Mesenchymal stem cell (in vitro differentiated cells and primary cell): Measurements from ENCODE around the gene RPH3AL.
"Not testable (repeated sequence)": the region's sequence is repeated elsewhere in the genome, so short reads cannot be mapped to it uniquely, and the experiment has no call there.

Experiments used
- DNase-seq: peaks from one replicate; pipeline ENCODE4 v3.0.0-alpha.2; 2013
- H2AFZ ChIP-seq: one replicate; pipeline ENCODE4 v1.6.1; 2013; ENCODE audit warnings: low read depth, mild to moderate bottlenecking, control low read depth, inconsistent platforms, low read length, moderate library complexity
- H2AK5ac ChIP-seq: 2 replicates; pipeline ENCODE4 v1.6.1; 2013; ENCODE audit warnings: low read length, moderate library complexity, mild to moderate bottlenecking, inconsistent platforms; ENCODE audit not compliant: severe bottlenecking
- H2BK120ac ChIP-seq: one replicate; pipeline ENCODE4 v1.6.1; 2013; ENCODE audit warnings: low read depth, mild to moderate bottlenecking, inconsistent platforms, low read length, moderate library complexity
- H2BK12ac ChIP-seq, 2 experiments: one replicate each; pipeline ENCODE4 v1.6.1; 2013; ENCODE audit warnings: inconsistent platforms in 2 of 2, low read length in 2 of 2, mild to moderate bottlenecking in 2 of 2, moderate library complexity in 2 of 2, control low read depth in 1 of 2
- H2BK15ac ChIP-seq: one replicate; pipeline ENCODE4 v1.6.1; 2013; ENCODE audit warnings: mild to moderate bottlenecking, low read depth, inconsistent platforms; ENCODE audit not compliant: poor library complexity, severe bottlenecking
- H2BK5ac ChIP-seq: 2 replicates; pipeline ENCODE4 v1.6.1; 2013; ENCODE audit warnings: low read depth, mild to moderate bottlenecking, low read length, control low read depth, inconsistent platforms; ENCODE audit not compliant: poor library complexity, severe bottlenecking
- H3K14ac ChIP-seq, 2 experiments: one replicate each; pipeline ENCODE4 v1.6.1; 2013; ENCODE audit warnings: inconsistent platforms in 2 of 2, low read length in 2 of 2, control low read depth in 1 of 2, mild to moderate bottlenecking in 1 of 2, moderate library complexity in 1 of 2
- H3K18ac ChIP-seq, 2 experiments: one replicate each; pipeline ENCODE4 v1.6.1; 2013; ENCODE audit warnings: inconsistent platforms in 2 of 2, low read length in 2 of 2, control low read depth in 1 of 2, low read depth in 1 of 2, mild to moderate bottlenecking in 1 of 2
- H3K23ac ChIP-seq, 2 experiments: one replicate each; pipeline ENCODE4 v1.6.1; 2013; ENCODE audit warnings: inconsistent platforms in 2 of 2, low read length in 2 of 2, mild to moderate bottlenecking in 2 of 2, moderate library complexity in 2 of 2, control low read depth in 1 of 2
- H3K27ac ChIP-seq: 2 replicates; pipeline ENCODE4 v1.5.1; 2013; ENCODE audit warnings: mild to moderate bottlenecking, moderate library complexity, low read length, control low read depth, inconsistent platforms; ENCODE audit not compliant: poor library complexity, severe bottlenecking
- H3K27me3 ChIP-seq, 2 experiments: 2 replicates each; pipeline versions ENCODE4 v1.6.1 to v1.7.0; 2013; ENCODE audit warnings: low read length in 2 of 2, mild to moderate bottlenecking in 2 of 2, moderate library complexity in 2 of 2, control low read depth in 1 of 2, inconsistent platforms in 1 of 2; ENCODE audit not compliant: control insufficient read depth in 1 of 2, insufficient read depth in 1 of 2
- H3K36me3 ChIP-seq, 2 experiments: 2 replicates each; pipeline versions ENCODE4 v1.6.1 to v1.7.0; 2013; ENCODE audit warnings: low read length in 2 of 2, control low read depth in 1 of 2, inconsistent platforms in 1 of 2, low read depth in 1 of 2, mild to moderate bottlenecking in 1 of 2; ENCODE audit not compliant: insufficient read depth in 2 of 2, control insufficient read depth in 1 of 2
- H3K4ac ChIP-seq, 2 experiments: one replicate each; pipeline ENCODE4 v1.6.1; 2013; ENCODE audit warnings: inconsistent platforms in 2 of 2, low read length in 2 of 2, mild to moderate bottlenecking in 2 of 2, moderate library complexity in 2 of 2, control low read depth in 1 of 2, low read depth in 1 of 2
- H3K4me1 ChIP-seq: 2 replicates; pipeline ENCODE4 v1.6.1; 2013; ENCODE audit warnings: low read depth, low read length, control low read depth; ENCODE audit not compliant: control insufficient read depth, insufficient read depth
- H3K4me2 ChIP-seq: 2 replicates; pipeline ENCODE4 v1.6.1; 2013; ENCODE audit warnings: low read length, mild to moderate bottlenecking, inconsistent platforms; ENCODE audit not compliant: poor library complexity, severe bottlenecking
- H3K4me3 ChIP-seq, 2 experiments: 2 replicates each; pipeline versions ENCODE4 v1.5.1 to v1.7.0; 2013; ENCODE audit warnings: low read length in 2 of 2, mild to moderate bottlenecking in 2 of 2, control low read depth in 1 of 2, low read depth in 1 of 2; ENCODE audit not compliant: insufficient read depth in 1 of 2
- H3K79me1 ChIP-seq: replicated peaks from 2 replicates; pipeline ENCODE4 v1.6.1; 2013; ENCODE audit warnings: mild to moderate bottlenecking, control low read depth, low read length, inconsistent platforms; ENCODE audit not compliant: poor library complexity, severe bottlenecking
- H3K9ac ChIP-seq: 2 replicates; pipeline ENCODE4 v1.7.0; 2013; ENCODE audit warnings: mild to moderate bottlenecking, low read length, moderate library complexity
- H3K9me3 ChIP-seq: 2 replicates; pipeline ENCODE4 v1.7.0; 2013; ENCODE audit warnings: mild to moderate bottlenecking, low read length; ENCODE audit not compliant: control insufficient read depth
- H4K8ac ChIP-seq: one replicate; pipeline ENCODE4 v1.6.1; 2013; ENCODE audit warnings: inconsistent platforms, mild to moderate bottlenecking, low read length, moderate library complexity
- H4K91ac ChIP-seq: one replicate; pipeline ENCODE4 v1.6.1; 2013; ENCODE audit warnings: mild to moderate bottlenecking, low read length, inconsistent platforms
- WGBS: methylation state at CpG from one replicate; pipeline ENCODE4 v1.1.7; 2013; ENCODE audit warnings: mixed read lengths; 5-methylcytosine and 5-hydroxymethylcytosine counted together

The RPH3AL gene

GRCh38 chr17:171871-172270 lies 180.7 kb downstream of the RPH3AL start:
- H3K4me1 ChIP-seq, result peaks cover 2% of the 10 kb centered on the region
- no peak overlapping the region for H2BK5ac ChIP-seq
- no peak for DNase-seq
- H3K18ac ChIP-seq, result no peak overlapping the region
- no peak overlapping the region for H2AFZ ChIP-seq
- H3K4me2 ChIP-seq, result no peak overlapping the region
- H3K9ac ChIP-seq, result no peak overlapping the region
- H3K79me1 ChIP-seq, result no peaks in the 10 kb centered on the region
- H2BK12ac ChIP-seq, result no peak overlapping the region
- H3K27ac ChIP-seq, result no peak overlapping the region
- no peak overlapping the region for H3K14ac ChIP-seq
- 87% methylated on average over 12 of the region's 13 CpGs for WGBS
- H4K91ac ChIP-seq, result no peak overlapping the region
- no peaks in the 10 kb centered on the region for H3K9me3 ChIP-seq
- H3K4ac ChIP-seq, result no peak overlapping the region
- H3K23ac ChIP-seq, result no peak overlapping the region
- peaks cover 29 to 33% of the 10 kb centered on the region in 2 experiments for H3K27me3 ChIP-seq
- no peak overlapping the region for H4K8ac ChIP-seq
- no peak overlapping the region for H2BK120ac ChIP-seq
- H3K4me3 ChIP-seq, result no peak overlapping the region
- no peak overlapping the region for H2BK15ac ChIP-seq
- H3K36me3 ChIP-seq, result peaks cover 0 to 3% of the 10 kb centered on the region in 2 experiments
- H2AK5ac ChIP-seq, result no peak overlapping the region

GRCh38 chr17:170130-170670 lies 182.4 kb downstream of the RPH3AL start:
- peaks cover 22 to 40% of the 10 kb centered on the region in 2 experiments for H3K27me3 ChIP-seq
- H4K91ac ChIP-seq, result no peak overlapping the region
- no peak overlapping the region for H3K9ac ChIP-seq
- DNase-seq, result no peak
- H3K18ac ChIP-seq, result no peak overlapping the region
- H2AK5ac ChIP-seq, result no peak overlapping the region
- no peak overlapping the region for H3K23ac ChIP-seq
- no peak overlapping the region for H3K27ac ChIP-seq
- H3K4me1 ChIP-seq, result peaks cover 2% of the 10 kb centered on the region
- H2BK120ac ChIP-seq, result no peak overlapping the region
- no peaks in the 10 kb centered on the region for H3K9me3 ChIP-seq
- peaks cover 0 to 3% of the 10 kb centered on the region in 2 experiments for H3K36me3 ChIP-seq
- H3K4me3 ChIP-seq, result no peak overlapping the region
- no peak overlapping the region for H3K4ac ChIP-seq
- WGBS, result 83% methylated on average over 6 of the region's 6 CpGs
- H2AFZ ChIP-seq, result no peak overlapping the region
- H2BK12ac ChIP-seq, result no peak overlapping the region
- no peak overlapping the region for H3K14ac ChIP-seq
- H3K4me2 ChIP-seq, result no peak overlapping the region
- H3K79me1 ChIP-seq, result no peaks in the 10 kb centered on the region
- no peak overlapping the region for H2BK15ac ChIP-seq
- no peak overlapping the region for H4K8ac ChIP-seq
- H2BK5ac ChIP-seq, result no peak overlapping the region

- H2BK5ac ChIP-seq, H3K4me2 ChIP-seq, H4K8ac ChIP-seq, H2AK5ac ChIP-seq, H3K9me3 ChIP-seq, H2AFZ ChIP-seq, H3K36me3 ChIP-seq, H3K4me3 ChIP-seq, H2BK12ac ChIP-seq, H3K79me1 ChIP-seq, H2BK15ac ChIP-seq, H3K9ac ChIP-seq, H3K27ac ChIP-seq, H3K23ac ChIP-seq, DNase-seq, H3K14ac ChIP-seq, H4K91ac ChIP-seq, H3K4me1 ChIP-seq, H2BK120ac ChIP-seq, H3K4ac ChIP-seq, H3K18ac ChIP-seq: not testable (repeated sequence)
- 84% methylated on average over 7 of the region's 11 CpGs for WGBS
- H3K27me3 ChIP-seq, result peaks cover 11 to 33% of the 10 kb centered on the region in 2 experiments
These were observed 184.0 kb downstream of the RPH3AL start for GRCh38 chr17:168614-169013.

GRCh38 chr17:165939-166338 lies 186.7 kb downstream of the RPH3AL start:
- Histone ChIP-seq H3K36me3 (peaks cover 0 to 3% of the 10 kb centered on the region in 2 experiments), H3K14ac (no peak overlapping the region), H2AFZ (no peak overlapping the region), H2AK5ac (no peak overlapping the region), H3K18ac (no peak overlapping the region), H2BK5ac (no peak overlapping the region), H3K27ac (no peak overlapping the region), H3K9ac (no peak overlapping the region), H2BK120ac (no peak overlapping the region), H3K79me1 (no peaks in the 10 kb centered on the region), H4K8ac (no peak overlapping the region), H3K4me1 (peaks cover 5% of the 10 kb centered on the region), H2BK12ac (no peak overlapping the region), H3K4me3 (no peak overlapping the region), H3K23ac (no peak overlapping the region), H3K4me2 (no peak overlapping the region), H2BK15ac (no peak overlapping the region), H3K9me3 (no peaks in the 10 kb centered on the region), H3K27me3 (peaks cover 9 to 41% of the 10 kb centered on the region in 2 experiments), H3K4ac (no peak overlapping the region), H4K91ac (no peak overlapping the region)
- 84% methylated on average over 14 of the region's 14 CpGs for WGBS
- no peak for DNase-seq
